ENCODE measurements around the gene PCMTD2.
A peak's percentile ranks its signal among the peaks of the same experiment; 100 is the strongest.

The PCMTD2 gene

GRCh38 chr20:64250027-64250426 lies 5.5 kb upstream of the PCMTD2 start:
- no peak for DNase-seq (ENCODE audit: low read depth)
- no peak overlapping the region for H3K4me3 ChIP-seq (ENCODE audit: low read depth, low read length)
- no peak for TF ChIP-seq CTCF (IDR thresholded peaks at IDR 0.05; ENCODE audit: control insufficient read depth, extremely low read depth, insufficient read depth)

GRCh38 chr20:64253000-64253383 lies 2.6 kb upstream of the PCMTD2 start:
- DNase-seq (ENCODE audit: low read depth) = no peak
- H3K4me3 ChIP-seq (ENCODE audit: low read depth, low read length) = no peak overlapping the region
- TF ChIP-seq CTCF (IDR thresholded peaks at IDR 0.05; ENCODE audit: control insufficient read depth, extremely low read depth, insufficient read depth) = no peak

- DNase-seq (ENCODE audit: low read depth) = no peak
- H3K4me3 ChIP-seq (ENCODE audit: low read depth, low read length) = no peak overlapping the region
- no peak for TF ChIP-seq CTCF (IDR thresholded peaks at IDR 0.05; ENCODE audit: control insufficient read depth, extremely low read depth, insufficient read depth)
Measured at GRCh38 chr20:64253443-64253842, 2.1 kb upstream of the PCMTD2 start.

GRCh38 chr20:64254156-64254555 lies 1.4 kb upstream of the PCMTD2 start:
- no peak for DNase-seq (ENCODE audit: low read depth)
- no peak overlapping the region for H3K4me3 ChIP-seq (ENCODE audit: low read depth, low read length)
- TF ChIP-seq CTCF (IDR thresholded peaks at IDR 0.05; ENCODE audit: control insufficient read depth, extremely low read depth, insufficient read depth) = no peak

- DNase-seq (ENCODE audit: low read depth) = no peak
- peak overlapping the region; percentile 87 for H3K4me3 ChIP-seq (ENCODE audit: low read depth, low read length)
- TF ChIP-seq CTCF (IDR thresholded peaks at IDR 0.05; ENCODE audit: control insufficient read depth, extremely low read depth, insufficient read depth) = no peak
Measured at GRCh38 chr20:64254571-64255360, 782 bp upstream of the PCMTD2 start.

GRCh38 chr20:64256282-64256935 lies 861 bp downstream of the PCMTD2 start:
- no peak for DNase-seq (ENCODE audit: low read depth)
- peak overlapping the region; percentile 87 for H3K4me3 ChIP-seq (ENCODE audit: low read depth, low read length)
- no peak for TF ChIP-seq CTCF (IDR thresholded peaks at IDR 0.05; ENCODE audit: control insufficient read depth, extremely low read depth, insufficient read depth)

All from LNCaP clone FGC (cell line).